Mucosa of descending colon (tissue), 3 donors: Measurements from ENCODE around the gene ATP1A1. TPM values are rescaled to one million over a fixed set of nuclear protein-coding genes. Genes with fewer than 3 reads are reported as not detected.

Experiments used
- ATAC-seq: fragments of 200-7000 bp; cut with Tn5 transposase; one replicate; pipeline ENCODE4 v1.9.1; 2020; ENCODE audit warnings: mild to moderate bottlenecking, moderate library complexity
- DNase-seq, 3 donors: peaks; one replicate each; pipeline ENCODE4 v3.0.0-alpha.2; 2020
- H3K36me3 ChIP-seq: fragments of 200-600 bp; one replicate; pipeline ENCODE4 v1.8.0; 2021; ENCODE audit warnings: low read depth, mild to moderate bottlenecking
- H3K4me1 ChIP-seq: fragments of 200-600 bp; one replicate; pipeline ENCODE4 v1.8.0; 2021; ENCODE audit warnings: low read depth, mild to moderate bottlenecking
- H3K4me3 ChIP-seq: fragments of 200-600 bp; one replicate; pipeline ENCODE4 v1.8.0; 2021; ENCODE audit warnings: mild to moderate bottlenecking
- H3K9me3 ChIP-seq: fragments of 200-600 bp; one replicate; pipeline ENCODE4 v1.8.0; 2021; ENCODE audit warnings: mild to moderate bottlenecking
- intact Hi-C, 2 donors: fragments of 100-400 bp; cut with DNase I in 1 of 2; cut with micrococcal nuclease in 1 of 2; formaldehyde crosslinking; loops; one replicate each; pipeline versions ENCODE4 v1.11.0 to v1.11.1; 2022; cut with DNase I, micrococcal nuclease
- total RNA-seq, 3 donors: library from RNA; stranded (reverse); fragmentation: NEBNext Ultra II Directional in 2 of 3; extraction: Animal tissue kit (Norgen Biotek cat#: 25700) in 2 of 3; gene quantifications; one replicate each; pipeline versions ENCODE4 v1.2.1 to v1.2.4, GENCODE V29; 2021 to 2023
- TF ChIP-seq, protein P1 (sequence below): fragments of 200-600 bp; IDR thresholded peaks from one replicate; pipeline ENCODE4 v1.8.0; 2022; ENCODE audit warnings: antibody characterized with exemption, mild to moderate bottlenecking
- donor health status: DM: no; HTN: no; CAD: no; lungs with moderate emphysema.
- donor health status: DM: no; HTN: no; CAD: no.
- donor health status: DM: no; HTN: yes; CAD: no.

Gene ATP1A1
- total RNA-seq, 3 donors from 2014 or later: 1,136 to 3,461 (median 1,634) TPM

DNA sequence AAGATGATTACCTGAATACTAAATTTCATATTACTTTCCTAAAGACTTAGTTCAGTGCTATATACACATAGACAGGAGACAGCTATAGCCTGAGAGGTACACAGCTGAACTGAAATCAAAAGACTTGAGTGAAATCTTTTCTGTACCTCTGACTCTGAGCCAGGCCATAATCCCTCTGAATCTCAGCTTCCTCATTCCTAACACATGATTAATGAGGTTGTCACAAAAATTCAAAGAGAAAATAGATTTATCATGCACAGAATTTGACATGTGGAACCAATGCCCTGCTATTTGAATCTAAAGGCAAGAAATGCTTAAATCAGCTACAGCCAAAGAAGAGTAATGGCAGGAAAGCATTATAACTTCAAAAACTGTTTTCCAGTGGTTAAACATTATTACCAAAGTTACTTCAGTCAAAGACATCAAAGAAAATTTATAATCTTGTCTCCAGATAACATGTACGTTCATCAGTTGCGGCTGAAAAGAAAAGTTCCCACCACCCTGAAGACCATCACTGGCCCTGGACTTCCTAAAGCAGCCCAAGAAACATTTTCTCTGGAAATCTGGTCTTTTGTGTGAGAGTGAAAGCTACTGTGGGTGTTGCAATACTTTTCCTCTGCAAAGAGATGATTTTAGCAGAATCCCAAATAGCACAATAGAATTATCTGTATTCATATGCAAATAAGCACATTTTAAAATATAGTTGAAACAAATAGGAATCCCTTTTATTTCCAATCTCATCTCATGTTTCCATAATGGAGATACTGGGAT, 13.8 kb upstream of the ATP1A1 start:
- TF ChIP-seq, protein P1, sequence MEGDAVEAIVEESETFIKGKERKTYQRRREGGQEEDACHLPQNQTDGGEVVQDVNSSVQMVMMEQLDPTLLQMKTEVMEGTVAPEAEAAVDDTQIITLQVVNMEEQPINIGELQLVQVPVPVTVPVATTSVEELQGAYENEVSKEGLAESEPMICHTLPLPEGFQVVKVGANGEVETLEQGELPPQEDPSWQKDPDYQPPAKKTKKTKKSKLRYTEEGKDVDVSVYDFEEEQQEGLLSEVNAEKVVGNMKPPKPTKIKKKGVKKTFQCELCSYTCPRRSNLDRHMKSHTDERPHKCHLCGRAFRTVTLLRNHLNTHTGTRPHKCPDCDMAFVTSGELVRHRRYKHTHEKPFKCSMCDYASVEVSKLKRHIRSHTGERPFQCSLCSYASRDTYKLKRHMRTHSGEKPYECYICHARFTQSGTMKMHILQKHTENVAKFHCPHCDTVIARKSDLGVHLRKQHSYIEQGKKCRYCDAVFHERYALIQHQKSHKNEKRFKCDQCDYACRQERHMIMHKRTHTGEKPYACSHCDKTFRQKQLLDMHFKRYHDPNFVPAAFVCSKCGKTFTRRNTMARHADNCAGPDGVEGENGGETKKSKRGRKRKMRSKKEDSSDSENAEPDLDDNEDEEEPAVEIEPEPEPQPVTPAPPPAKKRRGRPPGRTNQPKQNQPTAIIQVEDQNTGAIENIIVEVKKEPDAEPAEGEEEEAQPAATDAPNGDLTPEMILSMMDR: no peak
- Histone ChIP-seq H3K9me3 (no peaks in the 10 kb centered on the region), H3K36me3 (no peaks in the 10 kb centered on the region), H3K4me3 (no peak overlapping the region), H3K4me1 (no peaks in the 10 kb centered on the region)
- intact Hi-C loops: no loop called here
- peak; percentile 59 for ATAC-seq
- DNase-seq: no peak

DNA sequence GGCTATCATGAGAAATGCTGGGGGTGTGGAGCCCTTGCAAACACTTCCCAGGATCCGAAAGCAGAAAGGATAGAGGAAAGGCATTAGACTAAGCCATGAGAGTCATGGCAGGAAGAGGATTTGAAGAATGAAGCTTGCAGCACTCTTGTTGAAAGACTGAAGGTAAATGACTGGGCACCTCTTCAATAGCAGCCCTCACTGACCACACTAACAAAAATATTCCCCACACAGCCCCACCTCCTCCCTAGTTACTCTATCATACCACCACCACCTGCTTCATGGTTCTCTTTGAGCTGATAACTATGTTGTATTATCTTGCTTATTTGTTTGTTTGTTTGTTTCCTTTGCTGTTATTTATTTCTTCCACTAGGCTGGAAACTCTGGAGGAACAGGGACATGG, 13.2 kb upstream of the ATP1A1 start:
- TF ChIP-seq, protein P1: no peak
- intact Hi-C loops: loop anchor here (5.0 to 10.0 kb wide), 3 partner anchors 57 to 135 kb away; no protein-coding TSS in a partner anchor
- Histone ChIP-seq H3K4me3 (no peak overlapping the region), H3K4me1 (no peaks in the 10 kb centered on the region), H3K9me3 (no peaks in the 10 kb centered on the region), H3K36me3 (no peaks in the 10 kb centered on the region)
- ATAC-seq (no peak), DNase-seq (no peak)

DNA sequence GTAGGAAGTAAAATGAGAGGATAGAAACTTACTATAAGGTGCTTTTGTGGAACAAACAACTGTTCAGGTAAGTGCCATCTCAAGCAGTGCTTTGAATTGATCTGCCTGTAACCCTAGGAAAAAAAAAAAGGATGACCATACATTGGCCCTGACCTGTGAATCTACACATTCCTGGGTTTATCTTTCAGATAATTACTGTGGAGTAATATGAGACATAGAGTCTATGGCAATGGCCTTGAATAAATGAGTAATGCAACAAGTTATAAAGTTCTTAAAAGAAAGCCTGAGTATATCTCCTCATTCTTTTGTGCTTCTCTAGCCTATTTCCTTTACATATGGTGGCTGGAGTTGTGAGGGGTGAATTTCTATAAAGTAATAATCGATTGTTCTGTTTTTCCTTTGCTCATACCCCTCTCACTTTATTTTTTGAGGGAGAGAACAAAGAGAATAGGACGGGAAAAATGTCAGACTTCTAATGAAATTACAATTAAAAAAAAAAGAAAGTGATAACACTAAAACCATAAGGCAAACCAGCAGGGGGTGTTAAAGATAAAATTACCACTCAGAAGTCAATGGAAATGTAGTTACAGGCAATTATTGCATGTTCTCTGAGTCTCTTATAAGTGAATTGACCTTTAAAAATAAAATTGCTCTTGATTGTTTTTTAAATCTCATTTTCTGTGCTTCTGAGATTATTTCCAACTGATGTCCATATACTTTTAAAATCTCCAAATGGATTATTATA, 12.4 kb upstream of the ATP1A1 start:
- intact Hi-C loops: loop anchor here (5.0 to 10.0 kb wide), 3 partner anchors 57 to 134 kb away; no protein-coding TSS in a partner anchor
- ATAC-seq: peak; percentile 57
- DNase-seq: peak in 1 of 3 donors; percentile 37
- no peaks in the 10 kb centered on the region for H3K9me3 ChIP-seq
- TF ChIP-seq, protein P1: no peak
- H3K4me3 ChIP-seq: no peak overlapping the region
- no peaks in the 10 kb centered on the region for H3K4me1 ChIP-seq
- no peaks in the 10 kb centered on the region for H3K36me3 ChIP-seq

DNA sequence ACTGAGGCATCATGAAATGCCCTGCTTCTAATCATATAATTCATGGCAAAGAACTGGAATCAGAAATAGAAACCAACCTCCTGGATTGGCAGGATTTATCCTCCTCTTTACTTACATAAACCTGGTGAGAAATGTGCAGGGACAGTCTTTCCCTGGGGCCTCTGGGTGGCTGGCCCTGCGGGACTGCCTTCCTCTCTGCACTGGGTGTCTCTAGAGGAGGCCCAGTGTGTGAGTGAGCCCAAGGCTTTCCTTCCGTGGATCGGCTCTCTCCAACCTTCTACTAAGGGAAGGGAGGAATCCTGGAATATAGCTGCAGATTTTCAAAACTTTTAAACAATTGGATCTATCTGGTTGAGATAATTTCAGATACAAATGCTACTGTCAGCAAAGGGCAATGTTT, 11.4 kb upstream of the ATP1A1 start:
- intact Hi-C loops: loop anchor here (5.0 to 10.0 kb wide), 3 partner anchors 56 to 133 kb away; no protein-coding TSS in a partner anchor
- Histone ChIP-seq H3K36me3 (no peaks in the 10 kb centered on the region), H3K4me1 (no peaks in the 10 kb centered on the region), H3K4me3 (no peak overlapping the region), H3K9me3 (no peaks in the 10 kb centered on the region)
- DNase-seq: no peak
- no peak for ATAC-seq
- TF ChIP-seq, protein P1: no peak

DNA sequence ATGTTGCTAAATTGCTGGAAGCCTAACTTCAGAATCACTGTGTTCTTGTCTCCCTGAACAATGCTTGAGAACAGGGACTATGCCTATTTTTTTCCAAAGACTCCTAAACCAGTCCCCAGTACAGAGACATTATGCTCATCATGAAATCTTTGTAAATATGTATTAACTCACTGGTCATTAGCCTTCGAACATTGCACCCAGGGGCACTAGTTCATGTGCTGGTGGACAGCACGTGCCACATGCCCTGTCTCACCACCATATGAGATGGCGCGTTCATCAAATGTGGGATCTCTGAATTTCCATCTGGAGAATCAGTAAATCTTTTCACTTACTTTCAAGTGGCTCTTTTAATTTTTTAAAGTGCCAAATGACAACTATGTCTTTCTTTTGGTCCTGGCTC, 11.0 kb upstream of the ATP1A1 start:
- H3K4me3 ChIP-seq: no peak overlapping the region
- intact Hi-C loops: loop anchor here (5.0 to 10.0 kb wide), 3 partner anchors 55 to 133 kb away; no protein-coding TSS in a partner anchor
- H3K36me3 ChIP-seq: no peaks in the 10 kb centered on the region
- TF ChIP-seq, protein P1: no peak
- DNase-seq (no peak), ATAC-seq (no peak)
- no peaks in the 10 kb centered on the region for H3K9me3 ChIP-seq
- H3K4me1 ChIP-seq: no peaks in the 10 kb centered on the region
